DOHH2 (cell line): ENCODE measurements around the gene ITGA4.

Experiments used
- H3F3A ChIP-seq: fragments of 200-600 bp; sonication (generic), shearing (Covaris generic); 2 replicates; pipeline ENCODE4 v1.6.0; 2016; ENCODE audit warnings: antibody characterized with exemption, mild to moderate bottlenecking; ENCODE audit not compliant: control insufficient read depth, insufficient read depth
- H3K27ac ChIP-seq: fragments of 200-600 bp; sonication (generic); 2 replicates; pipeline ENCODE4 v1.5.1; 2014; ENCODE audit warnings: low read depth, mild to moderate bottlenecking, low read length, moderate library complexity
- H3K27me3 ChIP-seq: fragments of 200-600 bp; sonication (generic); 2 replicates; pipeline ENCODE4 v1.6.1; 2014; ENCODE audit warnings: mild to moderate bottlenecking, low read length, mixed read lengths; ENCODE audit not compliant: control insufficient read depth
- H3K36me3 ChIP-seq: fragments of 200-600 bp; sonication (generic); 2 replicates; pipeline ENCODE4 v1.6.1; 2014; ENCODE audit warnings: mild to moderate bottlenecking, low read length, moderate library complexity, mixed read lengths; ENCODE audit not compliant: control insufficient read depth
- H3K4me1 ChIP-seq: fragments of 200-600 bp; sonication (generic); 2 replicates; pipeline ENCODE4 v1.6.1; 2014; ENCODE audit warnings: mild to moderate bottlenecking, low read length, mixed read lengths; ENCODE audit not compliant: control insufficient read depth
- H3K4me2 ChIP-seq: fragments of 200-600 bp; sonication (generic); 2 replicates; pipeline ENCODE4 v1.6.0; 2014; ENCODE audit warnings: mild to moderate bottlenecking, low read length, moderate library complexity
- H3K4me3 ChIP-seq: fragments of 200-600 bp; sonication (generic); 2 replicates; pipeline ENCODE4 v1.5.1; 2014; ENCODE audit warnings: mild to moderate bottlenecking, low read length, mixed read lengths
- H3K79me2 ChIP-seq: fragments of 200-600 bp; sonication (generic); 2 replicates; pipeline ENCODE4 v1.6.1; 2014; ENCODE audit warnings: mild to moderate bottlenecking, low read length, mixed read lengths; ENCODE audit not compliant: control insufficient read depth
- H3K9me2 ChIP-seq: fragments of 200-600 bp; sonication (generic); replicated peaks from 2 replicates; pipeline ENCODE4 v1.6.1; 2014; ENCODE audit warnings: mild to moderate bottlenecking, low read length, mixed read lengths; ENCODE audit not compliant: control insufficient read depth
- H3K9me3 ChIP-seq: fragments of 200-600 bp; sonication (generic); 2 replicates; pipeline ENCODE4 v1.6.1; 2014; ENCODE audit warnings: antibody characterized with exemption, low read length, mixed read lengths; ENCODE audit not compliant: control insufficient read depth, insufficient read depth
- H4K20me1 ChIP-seq: fragments of 200-600 bp; sonication (generic); 2 replicates; pipeline ENCODE4 v1.6.0; 2014; ENCODE audit warnings: low read depth, mild to moderate bottlenecking, antibody characterized with exemption, low read length, moderate library complexity; ENCODE audit not compliant: control insufficient read depth, insufficient read depth
- CTCF ChIP-seq: fragments of 200-600 bp; sonication (generic); IDR thresholded peaks from one replicate; pipeline ENCODE4 v1.5.1; 2014; ENCODE audit warnings: antibody characterized with exemption, mild to moderate bottlenecking, low read depth, low read length; ENCODE audit not compliant: poor library complexity, severe bottlenecking
- EZH2phosphoT487 ChIP-seq: fragments of 200-600 bp; sonication (generic); IDR thresholded peaks from 2 replicates; pipeline ENCODE4 v1.6.1; 2017; ENCODE audit warnings: borderline replicate concordance, mild to moderate bottlenecking, antibody characterized with exemption, low read length, moderate library complexity, mixed read lengths

Gene ITGA4

DNA sequence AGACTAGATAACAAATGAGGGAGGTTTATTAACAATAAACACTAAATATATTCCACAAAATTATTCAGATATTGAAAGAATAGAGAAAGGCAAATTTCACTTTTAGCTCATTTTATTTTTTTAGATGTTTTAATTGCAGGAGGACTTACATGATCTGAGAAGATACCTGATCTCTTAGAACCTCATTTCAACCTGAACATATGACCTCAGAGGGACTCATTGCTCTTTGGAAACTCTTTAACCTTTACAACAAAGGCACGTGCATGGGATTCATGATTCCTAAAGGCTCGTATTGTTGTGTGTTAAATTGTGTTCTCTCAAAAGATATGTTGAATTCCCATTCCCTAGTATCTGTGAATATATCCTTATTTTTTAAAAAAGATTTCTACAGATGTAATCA, 35.7 kb upstream of the ITGA4 start:
- H3K9me2 ChIP-seq = no peaks in the 10 kb centered on the region
- H3K36me3 ChIP-seq = no peaks in the 10 kb centered on the region
- H3K4me3 ChIP-seq = no peak overlapping the region
- H3K27me3 ChIP-seq = no peaks in the 10 kb centered on the region
- H3K27ac ChIP-seq = no peak overlapping the region
- H3K9me3 ChIP-seq = no peaks in the 10 kb centered on the region
- no peak overlapping the region for H3K4me2 ChIP-seq
- TF ChIP-seq CTCF = no peak
- TF ChIP-seq EZH2phosphoT487 = no peak
- peaks cover 12% of the 10 kb centered on the region for H3K4me1 ChIP-seq
- no peaks in the 10 kb centered on the region for H3K79me2 ChIP-seq
- H4K20me1 ChIP-seq = no peaks in the 10 kb centered on the region
- H3F3A ChIP-seq = no peaks in the 10 kb centered on the region; the same call in 1 of the 2 replicates

DNA sequence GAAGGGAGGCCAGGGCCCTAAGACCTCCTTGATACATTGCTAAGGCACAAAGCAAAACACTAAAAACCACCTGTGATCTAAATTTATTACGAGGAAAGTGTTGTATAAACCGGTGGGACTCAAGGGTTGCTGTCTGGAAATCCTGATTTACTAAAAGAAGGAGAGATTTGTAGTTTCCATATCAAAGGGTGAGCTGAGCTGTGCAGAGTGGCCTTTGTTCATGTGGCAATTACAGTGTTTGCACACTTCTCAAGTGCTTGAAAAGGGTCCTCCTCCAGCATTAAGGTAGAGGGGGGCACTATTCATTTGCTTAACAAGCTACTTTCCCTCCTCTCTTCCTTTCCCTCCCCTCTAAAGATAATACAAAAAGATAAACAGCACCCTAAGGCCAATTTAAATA, 30.5 kb upstream of the ITGA4 start:
- no peak overlapping the region for H3K27ac ChIP-seq
- H3F3A ChIP-seq = no peaks in the 10 kb centered on the region
- H3K4me1 ChIP-seq = peaks cover 6% of the 10 kb centered on the region
- no peak for TF ChIP-seq EZH2phosphoT487
- TF ChIP-seq CTCF = no peak
- H3K9me3 ChIP-seq = no peaks in the 10 kb centered on the region
- no peaks in the 10 kb centered on the region for H3K36me3 ChIP-seq
- H3K4me2 ChIP-seq = no peak overlapping the region
- H3K27me3 ChIP-seq = no peaks in the 10 kb centered on the region
- no peaks in the 10 kb centered on the region for H3K9me2 ChIP-seq
- no peaks in the 10 kb centered on the region for H4K20me1 ChIP-seq
- H3K4me3 ChIP-seq = no peak overlapping the region
- H3K79me2 ChIP-seq = no peaks in the 10 kb centered on the region

DNA sequence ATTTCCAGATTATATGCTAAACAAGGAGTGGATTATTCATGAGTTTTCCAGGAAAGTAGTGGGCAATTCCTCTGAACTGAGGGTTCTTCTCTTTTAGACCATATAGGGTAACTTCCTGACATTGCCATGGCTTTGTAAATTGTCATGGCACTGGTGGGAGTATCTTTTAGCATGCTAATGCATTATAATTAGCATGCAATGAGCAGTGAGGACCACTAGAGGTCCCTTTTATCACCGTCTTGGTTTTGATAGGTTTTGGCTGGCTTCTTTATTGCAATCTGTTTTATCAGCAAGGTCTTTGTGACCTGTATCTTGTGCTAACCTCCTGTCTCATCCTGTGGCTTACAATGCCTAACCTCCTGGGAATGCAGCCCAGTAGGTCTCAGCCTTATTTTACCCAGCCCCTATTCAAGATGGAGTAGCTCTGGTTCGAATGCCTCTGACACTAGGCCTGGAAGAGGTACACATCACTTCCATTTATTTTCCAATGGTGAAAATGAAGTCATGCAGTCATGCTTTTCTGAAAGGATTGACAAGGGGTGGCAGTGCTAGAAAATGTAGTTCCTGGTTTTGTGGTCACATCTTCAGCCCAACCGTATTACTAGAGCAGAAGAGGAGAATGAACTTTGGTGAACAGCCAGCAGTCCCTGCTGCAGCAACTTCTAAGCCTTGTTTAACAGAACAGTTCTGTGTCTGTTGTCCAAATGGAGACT, 26.6 kb upstream of the ITGA4 start:
- no peak overlapping the region for H3K4me2 ChIP-seq
- H3K4me1 ChIP-seq = peaks cover 6% of the 10 kb centered on the region
- no peaks in the 10 kb centered on the region for H3K79me2 ChIP-seq
- no peaks in the 10 kb centered on the region for H3K36me3 ChIP-seq
- no peaks in the 10 kb centered on the region for H3K9me3 ChIP-seq
- TF ChIP-seq EZH2phosphoT487 = no peak
- TF ChIP-seq CTCF = peak; percentile 71
- no peaks in the 10 kb centered on the region for H3F3A ChIP-seq
- no peak overlapping the region for H3K27ac ChIP-seq
- H3K27me3 ChIP-seq = no peaks in the 10 kb centered on the region
- H4K20me1 ChIP-seq = no peaks in the 10 kb centered on the region
- H3K4me3 ChIP-seq = no peak overlapping the region
- no peaks in the 10 kb centered on the region for H3K9me2 ChIP-seq
